HL-60 (cell line): ENCODE data around the gene CDC45.

Source experiments
- DNase-seq, 2 experiments: peaks; one replicate each; pipeline ENCODE4 v3.0.0-alpha.2; 2010 to 2020; ENCODE audit warnings: low read depth in 1 of 2, low spot score in 1 of 2
- H3K27ac ChIP-seq: fragments of 250-450 bp; sonication (Bioruptor Pico); replicated peaks from 2 replicates; pipeline ENCODE4 v1.5.1; 2020; ENCODE audit warnings: mild to moderate bottlenecking, moderate library complexity
- H3K27me3 ChIP-seq: fragments of 250-450 bp; sonication (Bioruptor Pico); 2 replicates; pipeline ENCODE4 v1.5.1; 2021; ENCODE audit warnings: mild to moderate bottlenecking, moderate library complexity; ENCODE audit not compliant: insufficient read depth, poor library complexity, severe bottlenecking
- H3K4me3 ChIP-seq: replicated peaks from 2 replicates; pipeline ENCODE4 v1.5.1; 2011; ENCODE audit warnings: mild to moderate bottlenecking, control low read depth, low read length; ENCODE audit not compliant: insufficient read depth
- GABPA ChIP-seq: IDR thresholded peaks from 2 replicates; pipeline ENCODE4 v1.6.1; 2012; ENCODE audit warnings: low read depth
- POLR2AphosphoS5 ChIP-seq: IDR thresholded peaks from 2 replicates; pipeline ENCODE4 v1.6.1; 2012; ENCODE audit warnings: low read depth
- REST ChIP-seq: IDR thresholded peaks from 2 replicates; pipeline ENCODE4 v1.6.1; 2012; ENCODE audit warnings: low read depth; ENCODE audit not compliant: insufficient replicate concordance
- SPI1 ChIP-seq: IDR thresholded peaks from 2 replicates; pipeline ENCODE4 v1.6.1; 2012; ENCODE audit warnings: low read depth, mild to moderate bottlenecking, borderline replicate concordance
- TF ChIP-seq, protein P1 (sequence below): IDR thresholded peaks from one replicate; pipeline ENCODE4 v1.5.1; 2011; ENCODE audit warnings: low read length, control low read depth, inconsistent platforms; ENCODE audit not compliant: insufficient read depth

CDC45 gene

GRCh38 chr22:19473578-19473977 is 6.1 kb upstream of the CDC45 start:
- Histone ChIP-seq H3K27ac (no peak overlapping the region), H3K27me3 (no peaks in the 10 kb centered on the region), H3K4me3 (no peak overlapping the region)
- TF ChIP-seq SPI1, result no peak
- no peak for TF ChIP-seq GABPA
- TF ChIP-seq, protein P1, sequence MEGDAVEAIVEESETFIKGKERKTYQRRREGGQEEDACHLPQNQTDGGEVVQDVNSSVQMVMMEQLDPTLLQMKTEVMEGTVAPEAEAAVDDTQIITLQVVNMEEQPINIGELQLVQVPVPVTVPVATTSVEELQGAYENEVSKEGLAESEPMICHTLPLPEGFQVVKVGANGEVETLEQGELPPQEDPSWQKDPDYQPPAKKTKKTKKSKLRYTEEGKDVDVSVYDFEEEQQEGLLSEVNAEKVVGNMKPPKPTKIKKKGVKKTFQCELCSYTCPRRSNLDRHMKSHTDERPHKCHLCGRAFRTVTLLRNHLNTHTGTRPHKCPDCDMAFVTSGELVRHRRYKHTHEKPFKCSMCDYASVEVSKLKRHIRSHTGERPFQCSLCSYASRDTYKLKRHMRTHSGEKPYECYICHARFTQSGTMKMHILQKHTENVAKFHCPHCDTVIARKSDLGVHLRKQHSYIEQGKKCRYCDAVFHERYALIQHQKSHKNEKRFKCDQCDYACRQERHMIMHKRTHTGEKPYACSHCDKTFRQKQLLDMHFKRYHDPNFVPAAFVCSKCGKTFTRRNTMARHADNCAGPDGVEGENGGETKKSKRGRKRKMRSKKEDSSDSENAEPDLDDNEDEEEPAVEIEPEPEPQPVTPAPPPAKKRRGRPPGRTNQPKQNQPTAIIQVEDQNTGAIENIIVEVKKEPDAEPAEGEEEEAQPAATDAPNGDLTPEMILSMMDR, result no peak
- TF ChIP-seq REST, result no peak
- no peak for TF ChIP-seq POLR2AphosphoS5
- DNase-seq, result no peak

DNA sequence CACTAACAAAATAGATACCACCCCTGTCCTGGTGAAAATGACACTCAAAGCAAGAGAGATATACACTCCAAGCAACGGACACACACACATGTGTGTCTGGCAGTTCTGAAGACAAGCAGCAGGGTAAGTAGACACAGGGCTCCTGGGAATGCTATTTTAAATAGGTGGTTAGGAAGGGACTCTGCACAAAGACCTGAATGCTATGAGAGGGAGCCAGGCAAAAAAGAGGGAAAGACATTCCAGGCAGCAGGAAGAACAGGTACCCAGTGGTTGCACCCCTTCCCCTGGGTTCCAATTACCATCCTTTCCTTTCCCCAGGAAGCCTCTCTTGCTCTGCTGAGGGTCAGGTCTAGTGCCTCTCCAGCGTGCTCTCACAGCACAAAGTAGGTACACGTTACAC is 3.7 kb upstream of the CDC45 start:
- no peak overlapping the region for H3K27ac ChIP-seq
- H3K27me3 ChIP-seq, result no peaks in the 10 kb centered on the region
- no peak overlapping the region for H3K4me3 ChIP-seq
- TF ChIP-seq SPI1 (no peak), GABPA (no peak), REST (no peak), POLR2AphosphoS5 (no peak)
- TF ChIP-seq, protein P1, result no peak
- no peak for DNase-seq

- no peak for DNase-seq
- Histone ChIP-seq H3K4me3 (peak overlapping the region; percentile 100), H3K27ac (no peak overlapping the region), H3K27me3 (no peaks in the 10 kb centered on the region)
- TF ChIP-seq, protein P1, result no peak
- no peak for TF ChIP-seq POLR2AphosphoS5
- no peak for TF ChIP-seq REST
- no peak for TF ChIP-seq SPI1
These were observed 2.2 kb upstream of the CDC45 start for GRCh38 chr22:19477321-19478044.
